ENCODE measurements around the gene SNU13. TPM values are rescaled to one million over a fixed set of nuclear protein-coding genes. Genes with fewer than 3 reads are reported as not detected.

The SNU13 gene
- total RNA-seq, 1 donor from 2014 or later = 157 TPM

- DNase-seq = no peak
- Mint-ChIP-seq H3K27me3 (no peaks in the 10 kb centered on the region), H3K4me1 (no peaks in the 10 kb centered on the region), H3K36me3 (ENCODE audit: low read depth) (peaks cover 85% of the 10 kb centered on the region), H3K9me3 (no peaks in the 10 kb centered on the region), H3K4me3 (no peak overlapping the region), H3K27ac (no peak overlapping the region)
- intact Hi-C loops (cut with micrococcal nuclease) = no loop called here
- TF ChIP-seq CTCF (IDR thresholded peaks at IDR 0.05) = no peak
- CTCF ChIA-PET = interaction anchor here (1.4 kb wide), 1 partner anchor 9 kb away, joined by 3 read pairs; no protein-coding TSS in a partner anchor
- POLR2A ChIA-PET = interaction anchor here (0.6 kb wide), 1 partner anchor 734 kb away, joined by 7 read pairs; no protein-coding TSS in a partner anchor
- no peak for ATAC-seq (ENCODE audit: low read depth)
Observed at GRCh38 chr22:41657709-41658108, 31.0 kb downstream of the SNU13 start.

GRCh38 chr22:41656556-41656955 lies 32.1 kb downstream of the SNU13 start:
- ATAC-seq (ENCODE audit: low read depth) (no peak), DNase-seq (no peak)
- ChIA-PET CTCF (no interaction called here), POLR2A (no interaction called here)
- Mint-ChIP-seq H3K27me3 (no peaks in the 10 kb centered on the region), H3K36me3 (ENCODE audit: low read depth) (peaks cover 89% of the 10 kb centered on the region), H3K4me1 (no peaks in the 10 kb centered on the region), H3K9me3 (no peaks in the 10 kb centered on the region), H3K4me3 (no peak overlapping the region), H3K27ac (no peak overlapping the region)
- no peak for TF ChIP-seq CTCF (IDR thresholded peaks at IDR 0.05)
- intact Hi-C loops (cut with micrococcal nuclease) = no loop called here

- Mint-ChIP-seq H3K27ac (no peak overlapping the region), H3K4me3 (no peak overlapping the region), H3K4me1 (no peaks in the 10 kb centered on the region), H3K36me3 (ENCODE audit: low read depth) (peaks cover 80% of the 10 kb centered on the region), H3K9me3 (no peaks in the 10 kb centered on the region), H3K27me3 (no peaks in the 10 kb centered on the region)
- ChIA-PET POLR2A (interaction anchor here (0.6 kb wide), 1 partner anchor 37 kb away, joined by 5 read pairs; no protein-coding TSS in a partner anchor), CTCF (no interaction called here)
- no peak for ATAC-seq (ENCODE audit: low read depth)
- intact Hi-C loops (cut with micrococcal nuclease) = no loop called here
- no peak for DNase-seq
- TF ChIP-seq CTCF (IDR thresholded peaks at IDR 0.05) = no peak
Observed at GRCh38 chr22:41654322-41654721, 34.3 kb downstream of the SNU13 start.

GRCh38 chr22:41650821-41651220 lies 37.8 kb downstream of the SNU13 start:
- Mint-ChIP-seq H3K9me3 (no peaks in the 10 kb centered on the region), H3K4me1 (peaks cover 8% of the 10 kb centered on the region), H3K36me3 (ENCODE audit: low read depth) (peaks cover 77% of the 10 kb centered on the region), H3K27me3 (no peaks in the 10 kb centered on the region), H3K4me3 (no peak overlapping the region), H3K27ac (no peak overlapping the region)
- intact Hi-C loops (cut with micrococcal nuclease) = no loop called here
- ATAC-seq (ENCODE audit: low read depth) (no peak), DNase-seq (no peak)
- TF ChIP-seq CTCF (IDR thresholded peaks at IDR 0.05) = no peak
- ChIA-PET CTCF (no interaction called here), POLR2A (no interaction called here)

- no peak for TF ChIP-seq CTCF (IDR thresholded peaks at IDR 0.05)
- Mint-ChIP-seq H3K27me3 (no peaks in the 10 kb centered on the region), H3K4me3 (no peak overlapping the region), H3K27ac (no peak overlapping the region), H3K9me3 (no peaks in the 10 kb centered on the region), H3K36me3 (ENCODE audit: low read depth) (peaks cover 77% of the 10 kb centered on the region), H3K4me1 (peaks cover 8% of the 10 kb centered on the region)
- DNase-seq = no peak
- CTCF ChIA-PET = no interaction called here
- no peak for ATAC-seq (ENCODE audit: low read depth)
- POLR2A ChIA-PET = no interaction called here
- intact Hi-C loops (cut with micrococcal nuclease) = no loop called here
Observed at GRCh38 chr22:41650229-41650628, 38.4 kb downstream of the SNU13 start.

Data from activated B cell treated with CpG ODN at 0.5 μM for 24 hours (primary cell).